ENCODE results near the gene TEPSIN. TPM values are rescaled to one million over a fixed set of nuclear protein-coding genes. Genes with fewer than 3 reads are reported as not detected.
A peak's percentile ranks its signal among the peaks of the same experiment; 100 is the strongest.

The TEPSIN gene, protein sequence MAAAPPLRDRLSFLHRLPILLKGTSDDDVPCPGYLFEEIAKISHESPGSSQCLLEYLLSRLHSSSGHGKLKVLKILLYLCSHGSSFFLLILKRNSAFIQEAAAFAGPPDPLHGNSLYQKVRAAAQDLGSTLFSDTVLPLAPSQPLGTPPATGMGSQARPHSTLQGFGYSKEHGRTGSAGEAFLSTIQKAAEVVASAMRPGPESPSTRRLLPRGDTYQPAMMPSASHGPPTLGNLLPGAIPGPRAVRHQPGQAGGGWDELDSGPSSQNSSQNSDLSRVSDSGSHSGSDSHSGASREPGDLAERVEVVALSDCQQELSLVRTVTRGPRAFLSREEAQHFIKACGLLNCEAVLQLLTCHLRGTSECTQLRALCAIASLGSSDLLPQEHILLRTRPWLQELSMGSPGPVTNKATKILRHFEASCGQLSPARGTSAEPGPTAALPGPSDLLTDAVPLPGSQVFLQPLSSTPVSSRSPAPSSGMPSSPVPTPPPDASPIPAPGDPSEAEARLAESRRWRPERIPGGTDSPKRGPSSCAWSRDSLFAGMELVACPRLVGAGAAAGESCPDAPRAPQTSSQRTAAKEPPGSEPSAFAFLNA
- total RNA-seq (2021): 36.2 and 38.8 TPM in 2 replicates
- long read RNA-seq, transcript TEPSIN-201 (12 exons, 2,287 nt): major isoform, 9 of 33 reads
- long read RNA-seq, transcript TEPSIN-213 (13 exons, 1,782 nt): minor isoform, 7 of 33 reads
- long read RNA-seq, partial matches to known transcripts: 6 of 33 reads
- long read RNA-seq, other reads (novel, unspliced or antisense): 11 of 33 reads

DNA sequence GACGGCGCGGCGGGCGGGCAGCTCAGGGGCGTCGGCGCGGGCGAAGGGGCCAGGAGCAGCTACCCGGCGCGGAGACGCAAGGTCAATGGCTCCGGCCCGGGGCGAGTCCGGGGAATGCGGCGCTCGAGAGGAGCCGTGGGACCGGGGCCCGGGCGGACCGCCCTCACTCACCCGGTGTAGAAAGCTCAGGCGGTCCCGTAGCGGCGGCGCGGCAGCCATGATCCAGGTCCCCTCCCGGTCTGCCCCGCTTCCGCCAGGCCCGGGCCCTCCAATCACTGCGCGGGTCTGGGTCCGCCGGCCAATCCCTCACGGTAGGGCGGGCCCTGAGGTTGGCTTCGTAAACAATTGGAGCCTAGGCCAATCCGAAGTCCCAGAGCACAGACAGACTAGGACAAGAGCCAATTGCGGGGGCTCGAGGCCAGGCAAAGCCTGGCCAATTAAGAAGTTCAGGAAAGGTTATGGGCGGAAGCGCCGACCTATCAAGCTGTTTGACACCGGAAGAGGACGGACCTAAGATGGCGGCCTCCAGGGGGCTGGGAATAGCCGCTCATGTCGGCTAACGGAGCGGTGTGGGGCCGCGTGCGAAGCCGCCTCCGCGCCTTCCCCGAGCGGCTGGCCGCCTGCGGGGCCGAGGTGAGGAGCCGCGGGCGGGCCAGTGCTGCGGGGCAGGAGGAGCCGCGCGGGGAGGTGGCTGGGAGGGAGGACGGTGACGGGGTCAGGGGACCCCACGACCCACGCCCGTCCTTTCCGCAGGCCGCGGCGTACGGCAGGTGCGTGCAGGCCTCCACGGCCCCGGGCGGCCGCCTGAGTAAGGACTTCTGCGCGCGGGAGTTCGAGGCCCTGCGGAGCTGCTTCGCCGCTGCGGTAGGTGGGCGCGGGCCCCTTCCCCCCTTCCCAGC is at the start of gene TEPSIN, which contains the start of gene NDUFAF8:
TEPSIN (minus strand) TSS at position 241 of the 899 bp plus-strand sequence; CDS start at position 219, 22 bp downstream.
NDUFAF8 (plus strand) TSS at position 504 of the 899 bp plus-strand sequence; CDS start at position 550, 46 bp downstream.
- peaks cover 5 to 15% (median 9%) of the 10 kb centered on the region in 3 experiments; a peak in 6 of 7 replicates for H3K36me3 Mint-ChIP-seq (ENCODE audit: insufficient read depth in 1 of 3, low read depth in 3 of 3)
- H4K5ac ChIP-seq (ENCODE audit: insufficient read length, low read depth, low read length): no peak within 1 kb of the TSS

More for the DNA sequence above, at the start of gene TEPSIN, which contains the start of gene NDUFAF8:
- Histone ChIP-seq H2BK15ac (ENCODE audit: low read depth, low read length) (no peak within 1 kb of the TSS), H3K9ac (ENCODE audit: extremely low read depth, insufficient read length, low read length) (peak within 1 kb of the TSS; percentile 89), H2BK5ac (ENCODE audit: insufficient read length, low read length) (no peak within 1 kb of the TSS), H3K14ac (ENCODE audit: insufficient read depth, low read length) (peak within 1 kb of the TSS; percentile 77), H4K91ac (ENCODE audit: insufficient read length, low read depth, low read length) (no peak within 1 kb of the TSS), H3T11ph (ENCODE audit: low read length) (no peak within 1 kb of the TSS), H2BK12ac (ENCODE audit: insufficient read length, low read depth, low read length) (no peak within 1 kb of the TSS), H3K27me3 (ENCODE audit: insufficient read depth, low read length) (no peaks in the 10 kb centered on the region), H3K18ac (ENCODE audit: insufficient read length, low read depth, low read length) (no peak within 1 kb of the TSS), H3K9me3 (ENCODE audit: control insufficient read depth, low read depth, low read length) (no peaks in the 10 kb centered on the region), H2BK120ac (ENCODE audit: low read depth, low read length, poor library complexity, severe bottlenecking) (no peak within 1 kb of the TSS), H3K79me2 (ENCODE audit: insufficient read depth, low read length) (peaks cover 4% of the 10 kb centered on the region), H2AK5ac (ENCODE audit: insufficient read length, low read length) (no peak within 1 kb of the TSS), H3K56ac (ENCODE audit: insufficient read length, low read depth, low read length) (no peak within 1 kb of the TSS), H2BK20ac (ENCODE audit: low read depth, low read length, poor library complexity, severe bottlenecking) (no peak within 1 kb of the TSS), H4K20me1 (ENCODE audit: control insufficient read depth, insufficient read depth, insufficient read length) (peaks cover 3% of the 10 kb centered on the region), H3K4me2 (ENCODE audit: insufficient read depth, insufficient read length, low read length) (peak within 1 kb of the TSS; percentile 94), H3K4me1 (ENCODE audit: insufficient read depth, low read length) (no peaks in the 10 kb centered on the region), H3K23ac (ENCODE audit: insufficient read length, low read depth, low read length) (no peak within 1 kb of the TSS), H3K27ac (ENCODE audit: insufficient read length, low read depth, low read length) (no peak within 1 kb of the TSS), H4K8ac (replicated peaks; ENCODE audit: insufficient read length, low read depth, low read length) (no peak within 1 kb of the TSS), H2AFZ (ENCODE audit: low read length) (no peak within 1 kb of the TSS), H3K4ac (ENCODE audit: low read depth, low read length) (no peak within 1 kb of the TSS), H3K23me2 (ENCODE audit: insufficient read length, low read depth, low read length, poor library complexity, severe bottlenecking) (peaks cover 12% of the 10 kb centered on the region), H3K79me1 (ENCODE audit: insufficient read depth, low read depth, low read length, poor library complexity, severe bottlenecking) (peaks cover 3% of the 10 kb centered on the region)
- H3K4me3 Mint-ChIP-seq: peak within 1 kb of the TSS; percentile 93 to 97
- no peaks in the 10 kb centered on the region; the same call in none of the 2 replicates for H3K27me3 Mint-ChIP-seq (ENCODE audit: low read depth)
- H3K27ac Mint-ChIP-seq: peak within 1 kb of the TSS; percentile 66 to 96 (median 96); a peak in 5 of 7 replicates
- WGBS (ENCODE audit: extremely low coverage, insufficient read length, low lambda C conversion rate): no CpG with 5 or more reads among the region's 100 CpGs
- no peaks in the 10 kb centered on the region; a peak in 2 of 5 replicates for H3K9me3 Mint-ChIP-seq
- TF ChIP-seq, protein P1, sequence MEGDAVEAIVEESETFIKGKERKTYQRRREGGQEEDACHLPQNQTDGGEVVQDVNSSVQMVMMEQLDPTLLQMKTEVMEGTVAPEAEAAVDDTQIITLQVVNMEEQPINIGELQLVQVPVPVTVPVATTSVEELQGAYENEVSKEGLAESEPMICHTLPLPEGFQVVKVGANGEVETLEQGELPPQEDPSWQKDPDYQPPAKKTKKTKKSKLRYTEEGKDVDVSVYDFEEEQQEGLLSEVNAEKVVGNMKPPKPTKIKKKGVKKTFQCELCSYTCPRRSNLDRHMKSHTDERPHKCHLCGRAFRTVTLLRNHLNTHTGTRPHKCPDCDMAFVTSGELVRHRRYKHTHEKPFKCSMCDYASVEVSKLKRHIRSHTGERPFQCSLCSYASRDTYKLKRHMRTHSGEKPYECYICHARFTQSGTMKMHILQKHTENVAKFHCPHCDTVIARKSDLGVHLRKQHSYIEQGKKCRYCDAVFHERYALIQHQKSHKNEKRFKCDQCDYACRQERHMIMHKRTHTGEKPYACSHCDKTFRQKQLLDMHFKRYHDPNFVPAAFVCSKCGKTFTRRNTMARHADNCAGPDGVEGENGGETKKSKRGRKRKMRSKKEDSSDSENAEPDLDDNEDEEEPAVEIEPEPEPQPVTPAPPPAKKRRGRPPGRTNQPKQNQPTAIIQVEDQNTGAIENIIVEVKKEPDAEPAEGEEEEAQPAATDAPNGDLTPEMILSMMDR (conservative IDR thresholded peaks at IDR 0.05): no peak
- DNase-seq: peak; percentile 100
- H3K4me1 Mint-ChIP-seq: peaks cover 19 to 32% of the 10 kb centered on the region in 2 experiments
